MM.1S (cell line): ENCODE data around the gene CCDC188.
A peak's percentile ranks its signal among the peaks of the same experiment; 100 is the strongest.

ENCODE experiments used
- DNase-seq: peaks from one replicate; pipeline ENCODE4 v3.0.0-alpha.2; 2015
- H2AFZ ChIP-seq: fragments of 300-600 bp; sonication (generic); 2 replicates; pipeline ENCODE4 v1.6.0; 2016; ENCODE audit warnings: antibody characterized with exemption, low read length
- H3F3A ChIP-seq: fragments of 300-600 bp; sonication (generic); 2 replicates; pipeline ENCODE4 v1.6.1; 2016; ENCODE audit warnings: mild to moderate bottlenecking, antibody characterized with exemption, low read length, moderate library complexity, mixed read lengths; ENCODE audit not compliant: insufficient read depth
- H3K27ac ChIP-seq: fragments of 300-600 bp; sonication (generic); 2 replicates; pipeline ENCODE4 v1.5.1; 2016; ENCODE audit warnings: mild to moderate bottlenecking, low read length
- H3K27me3 ChIP-seq: fragments of 300-600 bp; sonication (generic); replicated peaks from 2 replicates; pipeline ENCODE4 v1.6.0; 2016; ENCODE audit warnings: low read length; ENCODE audit not compliant: insufficient read depth
- H3K36me3 ChIP-seq: fragments of 300-600 bp; sonication (generic); replicated peaks from 2 replicates; pipeline ENCODE4 v1.6.1; 2016; ENCODE audit warnings: mild to moderate bottlenecking, low read length, mixed read lengths; ENCODE audit not compliant: insufficient read depth
- H3K4me1 ChIP-seq: fragments of 300-600 bp; sonication (generic); 2 replicates; pipeline ENCODE4 v1.6.1; 2016; ENCODE audit warnings: low read length, mixed read lengths
- H3K4me2 ChIP-seq: fragments of 300-600 bp; sonication (generic); 2 replicates; pipeline ENCODE4 v1.6.0; 2016; ENCODE audit warnings: low read depth, low read length
- H3K4me3 ChIP-seq: fragments of 300-600 bp; sonication (generic); 2 replicates; pipeline ENCODE4 v1.5.1; 2016; ENCODE audit warnings: low read length, mixed read lengths
- H3K79me2 ChIP-seq: fragments of 300-600 bp; sonication (generic); 2 replicates; pipeline ENCODE4 v1.6.1; 2016; ENCODE audit warnings: mixed run types, low read length, mixed read lengths
- H3K9ac ChIP-seq: fragments of 300-600 bp; sonication (generic); 2 replicates; pipeline ENCODE4 v1.6.1; 2016; ENCODE audit warnings: low read length, mixed read lengths
- H3K9me2 ChIP-seq: fragments of 300-600 bp; sonication (generic); replicated peaks from 2 replicates; pipeline ENCODE4 v1.6.1; 2016; ENCODE audit warnings: mild to moderate bottlenecking, low read length, mixed read lengths; ENCODE audit not compliant: insufficient read depth
- H3K9me3 ChIP-seq: fragments of 300-600 bp; sonication (generic); replicated peaks from 2 replicates; pipeline ENCODE4 v1.6.1; 2016; ENCODE audit warnings: mild to moderate bottlenecking, low read length, mixed read lengths; ENCODE audit not compliant: insufficient read depth
- H4K20me1 ChIP-seq: fragments of 300-600 bp; sonication (generic); 2 replicates; pipeline ENCODE4 v1.6.1; 2016; ENCODE audit warnings: mild to moderate bottlenecking, low read length, moderate library complexity, mixed read lengths; ENCODE audit not compliant: insufficient read depth
- EZH2 ChIP-seq: fragments of 300-600 bp; sonication (generic); optimal IDR thresholded peaks from 2 replicates; pipeline ENCODE3; 2017; ENCODE audit warnings: low read depth, mild to moderate bottlenecking, antibody characterized with exemption, low read length, mixed read lengths
- EZH2phosphoT487 ChIP-seq: fragments of 300-600 bp; sonication (generic); IDR thresholded peaks from 2 replicates; pipeline ENCODE4 v1.6.1; 2018; ENCODE audit warnings: antibody characterized with exemption, low read length
- TF ChIP-seq, protein P1 (sequence below): fragments of 300-600 bp; sonication (generic); IDR thresholded peaks from 2 replicates; pipeline ENCODE4 v1.5.1; 2016; ENCODE audit warnings: antibody characterized with exemption, low read length, mixed read lengths

Gene CCDC188

GRCh38 chr22:20111689-20112622 lies 38.9 kb downstream of the CCDC188 start:
- no peak for TF ChIP-seq EZH2phosphoT487
- TF ChIP-seq EZH2 = no peak
- TF ChIP-seq, protein P1, sequence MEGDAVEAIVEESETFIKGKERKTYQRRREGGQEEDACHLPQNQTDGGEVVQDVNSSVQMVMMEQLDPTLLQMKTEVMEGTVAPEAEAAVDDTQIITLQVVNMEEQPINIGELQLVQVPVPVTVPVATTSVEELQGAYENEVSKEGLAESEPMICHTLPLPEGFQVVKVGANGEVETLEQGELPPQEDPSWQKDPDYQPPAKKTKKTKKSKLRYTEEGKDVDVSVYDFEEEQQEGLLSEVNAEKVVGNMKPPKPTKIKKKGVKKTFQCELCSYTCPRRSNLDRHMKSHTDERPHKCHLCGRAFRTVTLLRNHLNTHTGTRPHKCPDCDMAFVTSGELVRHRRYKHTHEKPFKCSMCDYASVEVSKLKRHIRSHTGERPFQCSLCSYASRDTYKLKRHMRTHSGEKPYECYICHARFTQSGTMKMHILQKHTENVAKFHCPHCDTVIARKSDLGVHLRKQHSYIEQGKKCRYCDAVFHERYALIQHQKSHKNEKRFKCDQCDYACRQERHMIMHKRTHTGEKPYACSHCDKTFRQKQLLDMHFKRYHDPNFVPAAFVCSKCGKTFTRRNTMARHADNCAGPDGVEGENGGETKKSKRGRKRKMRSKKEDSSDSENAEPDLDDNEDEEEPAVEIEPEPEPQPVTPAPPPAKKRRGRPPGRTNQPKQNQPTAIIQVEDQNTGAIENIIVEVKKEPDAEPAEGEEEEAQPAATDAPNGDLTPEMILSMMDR = no peak
- peaks cover 3% of the 10 kb centered on the region for H3K36me3 ChIP-seq
- peaks cover 53% of the 10 kb centered on the region for H3K79me2 ChIP-seq
- H3F3A ChIP-seq = peaks cover 23% of the 10 kb centered on the region
- no peaks in the 10 kb centered on the region for H3K9me3 ChIP-seq
- H3K4me2 ChIP-seq = no peak overlapping the region
- H3K27me3 ChIP-seq = no peaks in the 10 kb centered on the region
- no peak overlapping the region for H3K27ac ChIP-seq
- no peak overlapping the region for H3K4me3 ChIP-seq
- H2AFZ ChIP-seq = no peak overlapping the region
- H3K9ac ChIP-seq = no peak overlapping the region
- H4K20me1 ChIP-seq = no peaks in the 10 kb centered on the region
- no peaks in the 10 kb centered on the region for H3K9me2 ChIP-seq
- no peak for DNase-seq
- H3K4me1 ChIP-seq = peaks cover 8% of the 10 kb centered on the region; the same call in 1 of the 2 replicates

DNA sequence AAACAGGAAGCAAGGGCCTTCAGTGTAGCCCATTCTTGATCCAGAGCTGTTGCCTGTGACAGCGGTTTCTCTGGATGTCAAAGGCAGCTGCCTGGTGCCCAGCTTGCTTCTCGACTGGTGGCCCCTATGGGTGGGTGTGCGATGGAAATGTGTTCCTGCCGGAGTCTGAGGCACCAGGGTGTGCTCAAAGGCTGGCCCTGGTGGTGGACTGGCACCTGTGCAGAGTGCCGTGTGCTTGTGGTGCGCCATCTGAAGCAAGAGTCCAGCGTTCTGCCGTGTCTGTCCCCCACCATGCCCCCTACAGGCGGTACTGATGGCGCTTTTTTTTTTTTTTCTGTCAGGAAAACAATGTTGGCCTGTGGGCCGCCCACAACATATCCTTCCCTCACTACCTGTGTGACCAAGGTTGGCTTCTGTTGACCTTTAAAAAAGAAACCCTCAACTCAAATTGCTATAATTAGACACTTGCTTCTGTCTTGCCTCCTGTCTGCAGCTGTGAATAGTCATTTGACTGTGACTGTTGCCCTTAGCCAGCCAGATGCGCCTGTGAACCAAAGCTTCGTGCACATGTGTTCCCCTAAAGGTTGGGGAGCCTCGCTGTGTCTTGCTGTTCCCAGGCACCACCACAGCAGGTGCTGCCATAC lies 39.7 kb downstream of the CCDC188 start:
- no peak for DNase-seq
- no peak overlapping the region for H3K9ac ChIP-seq
- no peaks in the 10 kb centered on the region for H3K9me2 ChIP-seq
- H3K4me1 ChIP-seq = peaks cover 8% of the 10 kb centered on the region; the same call in 1 of the 2 replicates
- peaks cover 3% of the 10 kb centered on the region for H3K36me3 ChIP-seq
- no peaks in the 10 kb centered on the region for H3K27me3 ChIP-seq
- H3K4me3 ChIP-seq = no peak overlapping the region
- no peak overlapping the region for H3K4me2 ChIP-seq
- H4K20me1 ChIP-seq = no peaks in the 10 kb centered on the region
- H3F3A ChIP-seq = peaks cover 23% of the 10 kb centered on the region
- H2AFZ ChIP-seq = no peak overlapping the region
- H3K79me2 ChIP-seq = peaks cover 45% of the 10 kb centered on the region
- TF ChIP-seq EZH2 (no peak), EZH2phosphoT487 (no peak)
- TF ChIP-seq, protein P1 = peak; percentile 28
- H3K27ac ChIP-seq = no peak overlapping the region
- no peaks in the 10 kb centered on the region for H3K9me3 ChIP-seq

DNA sequence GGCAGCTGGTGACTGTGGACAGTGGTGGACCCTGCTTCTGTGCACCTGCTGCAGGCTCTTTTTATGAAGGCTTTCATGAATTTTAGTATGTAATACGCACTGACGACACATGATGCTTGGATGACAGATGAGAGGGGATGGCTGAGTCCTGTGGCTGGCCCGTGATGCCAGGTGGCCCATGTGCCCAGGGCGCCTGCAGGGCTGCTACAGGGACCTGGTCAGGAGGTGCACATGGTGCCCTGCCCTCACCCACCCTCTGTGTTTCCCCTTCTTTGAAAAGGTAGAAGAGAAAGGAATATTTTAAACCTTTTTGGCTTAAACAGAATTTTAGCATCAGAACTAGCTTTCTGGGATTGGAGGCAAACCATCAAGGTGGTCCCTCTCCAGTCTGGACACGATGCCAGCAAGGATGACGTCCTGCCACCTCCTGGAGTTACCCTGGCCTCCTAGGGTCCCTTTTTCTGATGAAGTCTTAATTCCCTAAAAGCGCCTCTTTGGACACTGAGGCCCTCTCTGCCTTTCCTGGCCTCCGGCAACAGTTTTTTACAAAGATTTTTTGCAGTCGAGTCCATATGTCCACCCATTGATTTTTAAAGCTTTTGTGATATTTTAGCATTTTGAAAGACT lies 40.4 kb downstream of the CCDC188 start:
- Histone ChIP-seq H3K9me3 (no peaks in the 10 kb centered on the region), H3K36me3 (peaks cover 6% of the 10 kb centered on the region), H3K79me2 (peaks cover 41% of the 10 kb centered on the region), H3K4me2 (no peak overlapping the region), H4K20me1 (no peaks in the 10 kb centered on the region), H3K9ac (no peak overlapping the region), H3K4me1 (peaks cover 3% of the 10 kb centered on the region; the same call in 1 of the 2 replicates), H3K27me3 (no peaks in the 10 kb centered on the region), H2AFZ (no peak overlapping the region), H3F3A (peaks cover 23% of the 10 kb centered on the region), H3K27ac (no peak overlapping the region), H3K4me3 (no peak overlapping the region), H3K9me2 (no peaks in the 10 kb centered on the region)
- TF ChIP-seq EZH2phosphoT487 = no peak
- no peak for TF ChIP-seq EZH2
- TF ChIP-seq, protein P1 = no peak
- no peak for DNase-seq
